ENCODE measurements around the gene MBD5. TPM values are rescaled to one million over a fixed set of nuclear protein-coding genes. Genes with fewer than 3 reads are reported as not detected.

Gene MBD5
- total RNA-seq, 1 donor from 2014 or later = 52.8 TPM

DNA sequence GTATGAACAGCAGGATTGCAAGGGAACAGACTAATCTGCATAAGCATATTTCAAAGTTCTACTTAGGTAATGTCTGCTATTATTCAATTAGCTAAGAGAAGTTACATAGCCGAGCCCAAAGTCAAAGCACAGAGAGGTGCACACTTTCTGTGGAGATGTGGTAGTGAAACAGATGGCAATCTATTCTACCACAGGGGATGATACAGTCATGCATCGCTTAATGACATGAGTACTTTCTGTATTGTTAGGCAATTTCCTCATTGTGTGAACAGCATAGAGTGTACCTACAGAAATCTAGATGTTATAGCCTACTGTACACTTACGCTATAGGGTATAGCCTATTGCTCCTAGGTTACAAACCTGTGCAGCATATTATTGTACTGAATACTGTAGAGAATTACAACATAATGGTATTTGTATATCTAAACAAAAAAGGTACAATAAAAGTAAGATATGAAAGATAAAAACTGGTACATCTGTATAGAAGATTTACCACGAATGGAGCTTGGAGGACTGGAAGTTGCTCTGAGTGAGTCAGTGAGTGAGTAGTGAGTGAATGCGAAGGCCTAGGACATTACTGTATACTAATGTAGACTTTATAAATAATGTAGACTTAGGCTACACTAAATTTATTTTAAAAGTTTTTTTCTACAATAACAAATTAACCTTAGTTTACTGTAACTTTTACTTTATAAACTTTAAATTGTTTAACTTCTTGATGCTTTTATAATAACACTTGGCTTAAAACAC is 197.6 kb downstream of the MBD5 start:
- DNase-seq (ENCODE audit: low spot score) = no peak

DNA sequence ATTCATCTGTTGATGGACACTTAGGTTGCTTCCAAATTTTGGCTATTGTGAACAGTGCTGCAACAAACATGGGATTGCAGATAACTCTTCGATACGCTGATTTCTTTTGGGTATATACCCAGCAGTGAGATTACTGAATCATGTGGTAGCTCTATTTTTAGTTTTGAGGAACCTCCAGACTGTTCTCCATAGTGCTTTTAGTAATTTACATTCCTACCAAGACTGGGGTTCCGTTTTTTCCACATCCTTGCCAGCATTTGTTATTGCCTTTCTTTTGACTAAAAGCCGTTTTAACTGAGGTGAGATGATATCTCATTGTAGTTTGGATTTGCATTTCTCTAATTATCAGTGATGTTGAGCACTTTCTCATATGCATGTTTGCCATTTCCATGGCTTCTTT is 200.3 kb downstream of the MBD5 start:
- no peak for DNase-seq (ENCODE audit: low spot score)

DNA sequence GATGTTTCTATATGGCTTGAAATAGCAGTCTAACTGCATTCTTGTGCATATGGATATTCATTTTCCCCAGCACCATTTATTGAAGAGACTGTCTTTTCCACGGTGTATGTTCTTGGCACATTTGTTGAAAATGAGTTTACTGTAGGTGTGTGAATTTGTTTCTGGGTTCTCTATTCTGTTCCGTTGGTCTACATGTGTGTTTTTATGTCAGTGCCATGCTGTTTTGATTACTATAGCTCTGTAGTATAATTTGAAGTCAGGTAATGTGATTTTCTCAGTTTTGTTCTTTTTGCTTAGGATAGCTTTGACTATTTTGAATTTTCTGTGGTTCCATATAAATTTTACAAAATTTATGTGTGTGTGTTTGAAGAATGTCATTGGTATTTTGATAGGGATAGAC is 201.0 kb downstream of the MBD5 start:
- DNase-seq (ENCODE audit: low spot score) = no peak

DNA sequence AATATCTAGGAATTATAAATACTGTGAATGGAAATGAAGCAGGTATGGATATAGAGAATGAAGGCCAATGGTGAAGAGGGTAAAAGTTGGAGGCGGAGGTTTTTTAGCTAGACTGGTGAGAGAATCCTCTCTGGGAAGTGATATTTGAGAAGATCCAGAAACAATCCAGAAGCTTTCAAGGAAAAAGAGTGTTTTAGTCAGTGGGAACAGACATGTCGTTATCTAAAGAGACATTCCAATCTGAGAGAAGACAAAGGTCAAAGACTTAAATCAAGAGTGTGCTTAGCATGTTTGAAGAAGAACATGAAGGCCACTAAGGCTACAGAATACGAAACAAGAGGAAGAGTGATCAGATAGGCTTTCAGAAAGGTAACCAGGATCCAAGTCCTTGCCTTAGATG is 211.0 kb downstream of the MBD5 start:
- DNase-seq (ENCODE audit: low spot score) = no peak

DNA sequence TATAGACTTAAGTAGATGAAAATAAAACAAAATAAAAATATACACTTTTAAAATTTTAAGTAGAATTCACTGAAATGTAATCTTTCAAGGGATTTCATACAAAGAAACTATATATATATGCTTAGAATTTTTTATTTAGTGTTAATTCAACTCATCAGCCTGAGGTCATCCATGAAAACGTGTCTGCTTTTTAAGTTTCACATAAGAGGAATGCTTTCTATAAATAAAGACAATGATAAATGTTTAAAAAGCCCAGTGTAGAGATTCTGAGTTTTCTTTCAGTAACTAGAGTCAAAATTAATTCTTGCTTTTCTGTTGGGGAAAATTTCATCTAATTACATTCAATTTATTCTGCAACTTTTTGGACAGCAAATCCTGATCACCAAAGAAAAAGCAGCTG is 213.3 kb downstream of the MBD5 start:
- no peak for DNase-seq (ENCODE audit: low spot score)

DNA sequence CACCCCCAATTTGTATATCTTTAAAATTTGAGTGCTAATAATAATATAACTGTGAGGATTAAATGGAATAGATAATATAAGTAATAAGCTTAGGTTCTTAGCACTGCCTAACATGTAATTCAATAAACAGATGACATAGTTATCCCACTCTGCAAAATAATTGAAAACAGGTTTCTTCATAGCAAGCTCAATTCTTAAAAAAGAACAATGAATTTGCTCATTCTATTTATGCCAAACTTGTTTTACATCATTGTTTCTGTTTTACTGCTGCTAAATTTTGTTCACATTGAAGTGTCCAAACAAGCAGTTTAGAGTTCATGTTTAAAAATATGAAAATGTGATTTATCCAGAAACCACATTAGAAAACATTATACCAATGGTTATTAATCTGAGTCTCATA is 217.0 kb downstream of the MBD5 start:
- no peak for DNase-seq (ENCODE audit: low spot score)

DNA sequence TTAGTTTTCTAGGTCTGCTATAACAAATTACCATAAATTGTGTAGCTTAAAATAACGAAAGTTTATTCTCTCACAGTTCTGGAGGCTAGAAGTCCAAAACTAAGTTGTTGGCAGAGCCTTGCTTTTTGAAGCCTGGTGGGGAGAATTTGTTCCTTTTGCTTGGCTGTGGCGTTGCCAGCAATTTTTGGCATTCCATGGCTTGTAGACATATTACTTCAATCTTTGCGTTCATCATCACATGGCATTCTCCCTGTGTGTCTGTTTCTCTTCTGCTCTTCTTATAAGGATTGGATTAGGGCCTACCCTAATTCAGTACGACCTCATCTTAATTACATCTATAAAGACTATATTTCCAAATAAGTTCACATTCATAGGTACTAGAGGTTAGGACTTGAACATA is 217.7 kb downstream of the MBD5 start:
- peak; percentile 20 for DNase-seq (ENCODE audit: low spot score)

DNA sequence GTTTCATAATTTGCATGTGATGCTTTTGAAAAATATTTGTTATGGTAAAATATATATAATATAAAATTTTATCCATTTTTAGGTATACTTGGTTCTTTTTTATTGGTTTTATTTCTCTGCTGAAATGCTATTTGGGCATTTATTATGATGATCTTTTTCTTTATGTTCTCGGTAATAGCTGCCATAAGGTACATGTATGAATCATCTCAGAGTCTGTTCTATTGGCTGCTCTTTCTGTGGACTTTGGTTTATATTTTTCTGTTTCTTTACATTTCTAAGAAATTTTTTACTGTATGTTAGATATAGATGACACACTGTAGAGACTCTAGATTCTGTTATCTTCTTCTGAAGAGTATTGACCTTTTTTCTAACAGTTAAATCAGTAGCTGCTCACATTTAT is 219.9 kb downstream of the MBD5 start:
- no peak for DNase-seq (ENCODE audit: low spot score)

DNA sequence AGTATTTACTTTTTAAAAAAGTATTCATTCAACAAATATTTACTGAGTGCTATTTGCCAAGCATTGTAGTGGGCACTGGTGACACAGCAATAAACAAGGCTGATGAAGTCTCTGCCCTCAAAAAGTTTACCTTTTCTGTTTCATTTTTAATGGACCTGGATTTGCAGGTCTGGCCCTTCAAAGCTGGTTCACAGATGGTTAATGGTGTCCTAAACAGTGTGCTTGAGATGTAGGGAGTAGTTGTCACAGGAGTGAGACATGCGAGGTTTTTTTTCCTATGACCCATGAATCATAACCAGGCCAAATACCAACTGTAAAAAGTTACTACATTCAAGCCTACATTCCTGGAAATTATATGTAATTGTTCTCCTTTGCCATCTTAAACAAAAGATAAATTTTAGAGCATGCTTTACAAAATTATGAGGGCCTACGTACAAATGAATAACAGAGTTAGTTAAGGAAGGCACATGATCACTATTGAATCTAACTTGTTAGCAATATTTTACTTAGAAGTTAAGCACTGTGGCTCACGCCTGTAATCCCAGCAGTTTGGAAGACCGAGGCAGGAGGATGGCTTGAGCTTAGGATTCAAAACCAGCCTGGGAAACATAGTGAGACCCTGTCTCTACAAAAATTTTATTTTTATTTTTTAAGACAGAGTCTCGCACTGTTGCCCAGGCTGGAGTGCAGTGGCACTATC is 223.9 kb downstream of the MBD5 start:
- no peak for DNase-seq (ENCODE audit: low spot score)

DNA sequence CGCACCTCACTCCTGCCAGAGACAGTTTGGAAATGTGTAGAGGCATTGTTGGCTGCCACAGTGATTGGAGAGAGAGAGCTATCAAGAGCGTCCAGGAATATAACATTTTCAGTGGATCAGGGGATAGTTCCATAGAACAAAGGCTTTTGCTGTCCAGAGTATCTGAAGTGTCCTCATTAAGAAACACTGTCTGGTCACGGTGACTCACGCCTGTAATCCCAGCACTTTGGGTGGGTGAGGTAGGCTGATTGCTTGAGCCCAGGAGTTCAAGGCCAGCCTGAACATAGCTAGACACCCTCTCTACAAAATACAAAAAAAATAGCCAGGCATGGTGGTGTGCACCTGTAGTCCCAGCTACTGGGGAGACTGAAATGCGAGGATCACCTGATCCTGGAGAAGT is 231.1 kb downstream of the MBD5 start:
- DNase-seq (ENCODE audit: low spot score) = no peak

DNA sequence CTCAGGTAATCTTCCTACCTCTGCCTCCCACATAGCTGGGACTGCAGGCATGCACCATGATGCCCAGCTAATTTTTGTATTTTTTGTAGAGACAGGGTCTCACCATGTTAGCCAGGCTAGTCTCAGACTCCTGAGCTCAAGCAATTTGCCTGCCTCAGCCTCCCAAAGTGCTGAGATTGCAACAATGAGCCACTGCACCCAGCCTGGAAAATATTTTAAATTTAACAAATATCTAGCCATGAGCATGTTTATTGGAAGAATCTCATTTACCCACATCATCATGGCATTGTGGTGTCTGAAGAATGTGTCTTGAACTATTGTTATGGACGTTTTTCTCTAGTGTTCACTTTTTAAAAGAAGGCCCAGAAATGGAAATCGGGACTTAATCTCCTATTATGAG is 231.8 kb downstream of the MBD5 start:
- DNase-seq (ENCODE audit: low spot score) = no peak

DNA sequence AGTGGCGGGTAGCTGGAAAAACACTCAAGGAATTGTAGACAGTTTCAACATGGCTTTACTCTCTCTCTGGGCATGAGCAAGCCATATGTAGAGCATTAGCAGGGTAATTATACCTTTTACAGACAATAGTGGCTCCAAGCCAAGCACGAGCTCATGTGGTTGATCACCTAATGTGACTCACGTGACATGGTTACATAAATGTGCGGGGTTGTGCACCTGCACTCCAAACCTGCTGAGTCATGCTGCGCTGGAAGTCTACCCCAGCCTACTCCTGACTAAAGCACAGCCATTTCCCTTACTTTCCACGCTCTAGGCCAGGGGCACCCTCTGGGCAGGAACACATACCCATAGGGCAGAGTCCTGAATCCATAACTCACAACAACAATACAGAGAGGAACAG is 232.8 kb downstream of the MBD5 start:
- DNase-seq (ENCODE audit: low spot score) = no peak

DNA sequence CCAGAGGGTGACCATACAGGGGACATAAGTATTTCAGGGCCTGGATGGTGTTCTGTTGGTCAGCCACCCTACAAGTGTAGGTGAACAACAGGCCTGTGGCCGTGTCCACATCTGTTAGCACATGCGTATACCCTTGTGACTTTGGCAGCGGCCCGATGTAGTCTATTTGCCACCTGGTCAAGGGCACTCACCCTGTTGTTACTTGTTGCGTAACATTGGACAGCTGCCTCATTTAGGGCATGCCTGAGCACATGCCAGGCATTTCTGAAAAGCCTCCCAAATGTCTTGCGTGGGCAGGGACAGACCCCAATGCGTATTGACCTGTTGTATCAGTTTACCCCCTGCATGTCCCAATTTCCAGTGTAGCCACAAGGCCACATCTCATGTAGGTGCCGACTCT is 235.0 kb downstream of the MBD5 start:
- DNase-seq (ENCODE audit: low spot score) = no peak

DNA sequence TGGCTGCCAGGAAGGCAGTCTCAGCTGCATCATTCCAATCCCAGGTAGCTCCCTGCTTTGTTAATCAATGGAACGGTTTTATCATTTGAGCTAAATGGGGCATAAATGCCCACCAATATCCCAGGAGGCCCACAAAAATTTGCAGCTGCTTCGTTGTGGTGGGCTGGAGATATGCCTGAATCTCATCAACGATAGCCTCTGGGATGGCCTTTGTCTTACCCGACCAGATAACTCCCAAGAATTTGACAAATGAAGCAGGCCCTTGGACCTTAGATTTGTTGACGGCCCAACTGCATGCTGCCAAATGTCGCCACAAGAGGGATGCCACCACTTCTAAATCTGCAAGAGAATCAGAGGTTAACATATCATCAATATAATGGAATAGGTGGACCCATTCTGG is 236.4 kb downstream of the MBD5 start:
- DNase-seq (ENCODE audit: low spot score) = no peak

DNA sequence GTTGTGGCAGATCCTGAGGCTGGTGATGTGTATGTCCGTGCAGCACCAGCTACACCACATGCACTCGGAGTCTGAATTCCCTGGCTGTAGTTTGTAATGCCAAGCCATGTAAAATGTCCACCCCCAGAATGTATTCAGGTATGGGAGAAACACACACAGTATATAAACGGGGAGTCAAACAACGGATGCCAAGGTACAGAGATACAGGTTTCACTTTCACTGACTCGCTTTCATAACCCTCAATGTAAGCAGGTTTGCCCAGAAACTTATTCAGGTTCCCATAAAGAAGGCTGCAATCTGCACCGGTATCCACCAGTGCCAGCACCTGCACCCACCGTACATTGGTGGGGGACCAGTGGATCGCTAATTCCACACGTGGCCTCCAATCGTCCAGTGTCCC is 237.2 kb downstream of the MBD5 start:
- DNase-seq (ENCODE audit: low spot score) = no peak

DNA sequence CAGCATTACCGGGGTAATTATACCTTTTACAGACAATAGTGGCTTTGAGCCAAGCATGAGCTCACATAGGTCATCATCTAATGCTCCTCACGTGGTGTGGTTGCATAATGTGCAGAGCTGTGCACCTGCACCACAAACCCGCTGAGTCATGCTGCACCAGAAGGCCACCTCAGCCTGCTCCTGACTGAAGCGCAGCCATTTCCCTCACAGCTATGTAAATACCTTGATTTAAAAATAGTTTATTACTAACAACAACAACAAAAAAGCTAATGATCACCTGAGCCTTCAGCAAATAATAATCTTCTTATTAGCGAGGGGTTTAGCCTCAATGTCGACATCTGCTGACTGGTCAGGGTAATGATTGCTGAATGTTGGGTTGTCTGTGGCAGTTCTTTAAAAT is 238.8 kb downstream of the MBD5 start:
- no peak for DNase-seq (ENCODE audit: low spot score)

DNA sequence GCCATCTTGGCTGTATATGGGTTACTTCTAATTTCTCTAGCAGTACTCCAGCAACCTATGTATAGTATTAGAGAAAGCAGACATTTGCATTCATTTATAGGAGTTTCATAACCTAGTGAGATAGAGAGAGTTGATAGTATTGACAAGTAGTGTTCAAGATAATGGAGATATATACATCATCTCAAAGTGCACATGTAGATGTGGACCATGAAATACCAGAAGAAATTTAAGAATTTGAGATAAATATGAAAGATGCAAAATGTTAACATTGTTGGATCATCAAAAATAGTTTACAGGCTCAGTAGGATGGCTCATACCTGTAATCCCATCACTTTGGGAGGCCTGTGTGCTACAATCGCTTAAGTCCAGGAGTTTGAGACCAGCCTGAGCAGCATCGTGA is 243.0 kb downstream of the MBD5 start:
- no peak for DNase-seq (ENCODE audit: low spot score)

DNA sequence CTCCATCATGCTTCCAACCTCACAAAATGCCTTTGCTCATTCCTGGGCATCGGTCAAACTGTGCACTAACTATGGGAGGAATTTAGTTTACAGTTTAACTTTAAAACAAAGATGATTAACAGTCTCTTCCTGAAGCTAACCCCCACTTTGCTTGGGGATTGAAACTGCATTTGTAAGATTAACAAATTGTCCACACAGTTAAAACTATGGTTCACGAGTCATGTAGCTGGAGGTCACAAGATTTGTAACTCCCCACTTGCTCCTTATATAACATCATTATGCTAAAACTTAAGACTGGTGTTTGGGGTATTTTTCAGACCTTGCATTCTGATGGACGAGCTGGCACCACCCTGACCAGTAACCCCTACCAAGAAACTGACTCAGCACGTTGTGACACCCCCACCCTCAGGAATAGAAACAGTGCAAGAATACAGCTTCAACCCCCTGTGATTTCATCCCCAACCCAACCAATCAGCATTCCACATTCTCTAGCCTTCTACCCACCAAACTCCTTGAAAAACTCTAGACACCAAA is 252.3 kb downstream of the MBD5 start:
- no peak for DNase-seq (ENCODE audit: low spot score)

DNA sequence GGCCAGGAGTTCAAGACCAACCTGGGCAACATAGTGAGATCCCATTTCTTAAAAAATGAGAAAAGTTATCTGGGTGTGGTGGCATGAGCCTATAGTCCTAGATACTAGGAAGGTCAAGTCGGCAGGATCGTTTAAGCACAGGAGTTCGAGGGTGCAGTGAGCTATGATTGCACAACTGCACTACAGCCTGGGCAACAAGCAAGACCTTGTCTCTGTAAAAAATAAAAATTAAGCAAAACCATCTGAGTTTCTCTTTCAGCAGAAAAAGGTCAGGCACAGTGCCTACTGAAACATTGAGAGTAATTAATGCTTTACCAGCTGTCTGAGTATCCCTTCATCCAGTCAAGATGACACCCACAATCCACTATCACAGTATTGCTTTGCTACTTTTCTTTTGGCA is 258.3 kb downstream of the MBD5 start:
- no peak for DNase-seq (ENCODE audit: low spot score)

DNA sequence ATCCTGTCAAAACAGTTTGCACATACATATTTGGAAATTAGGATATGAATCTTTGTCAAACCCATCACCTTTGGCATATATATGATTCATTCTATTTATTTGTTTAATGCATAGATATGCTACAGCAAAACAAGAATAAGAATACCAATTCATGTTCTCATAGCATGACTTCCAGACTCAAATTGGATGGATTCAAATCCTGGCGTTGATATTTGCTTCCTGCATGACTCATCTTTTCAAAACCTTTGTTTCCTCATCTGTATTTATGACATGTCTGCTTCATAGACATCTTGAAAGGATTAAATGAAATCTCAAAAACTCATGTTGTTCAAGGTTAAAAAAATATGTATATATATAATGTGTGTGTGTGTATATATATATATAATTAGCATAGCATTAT is 261.3 kb downstream of the MBD5 start:
- DNase-seq (ENCODE audit: low spot score) = no peak

DNA sequence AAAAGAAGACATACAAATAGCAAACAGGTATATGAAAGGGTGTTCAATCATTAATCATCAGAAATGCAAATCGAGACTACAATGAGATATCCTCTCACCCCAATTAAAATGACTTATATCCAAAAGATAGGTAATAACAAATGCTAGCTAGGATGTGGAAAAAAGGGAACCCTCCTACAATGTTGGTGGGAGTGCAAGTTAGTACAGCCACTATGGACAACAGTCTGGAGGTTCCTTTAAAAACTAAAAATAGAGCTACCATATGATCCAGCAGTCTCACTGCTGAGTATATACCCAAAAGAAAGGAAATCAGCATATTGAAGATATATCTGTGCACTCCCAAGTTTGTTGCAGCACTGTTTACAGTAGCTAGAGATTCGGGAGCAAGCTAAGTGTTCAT is 271.5 kb downstream of the MBD5 start:
- DNase-seq (ENCODE audit: low spot score) = no peak

DNA sequence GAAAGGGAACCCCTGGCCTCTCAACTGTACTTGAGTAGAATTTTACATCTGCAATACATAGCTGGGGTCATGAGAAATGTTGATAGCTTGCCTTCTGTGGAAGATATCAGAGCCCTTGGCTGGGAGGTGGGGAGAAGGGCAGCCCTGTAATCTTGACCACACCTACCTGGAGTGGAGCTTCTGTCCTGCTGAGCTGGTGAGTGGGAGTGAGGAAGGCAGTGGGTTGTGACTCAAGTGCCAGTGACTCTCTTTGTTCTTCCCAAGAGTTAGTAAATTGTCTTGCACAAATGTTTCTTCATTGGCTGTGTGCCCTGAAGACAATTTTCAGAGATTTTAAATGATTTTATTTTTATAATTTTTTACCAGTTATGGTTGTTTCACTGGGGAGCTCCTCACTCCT is 277.3 kb downstream of the MBD5 start:
- DNase-seq (ENCODE audit: low spot score) = no peak

DNA sequence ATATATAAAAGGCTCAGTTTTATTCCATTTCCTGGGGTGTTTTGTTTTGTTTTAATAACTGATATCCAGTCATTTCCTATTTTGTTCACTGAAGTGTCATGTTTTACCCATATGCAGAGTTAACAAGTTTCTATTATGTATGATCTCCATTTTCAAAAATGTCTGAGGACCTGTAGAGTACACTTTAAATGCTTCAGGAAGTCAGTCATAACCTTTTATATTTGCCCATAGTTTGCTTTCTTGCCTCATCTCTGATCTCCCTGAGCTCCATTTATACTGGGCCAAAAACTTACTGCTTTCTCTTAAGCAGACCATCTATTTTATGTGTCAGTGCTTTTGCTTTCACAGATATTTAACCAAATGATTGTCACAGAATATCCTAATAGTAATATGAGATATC is 278.7 kb downstream of the MBD5 start:
- DNase-seq (ENCODE audit: low spot score) = no peak

DNA sequence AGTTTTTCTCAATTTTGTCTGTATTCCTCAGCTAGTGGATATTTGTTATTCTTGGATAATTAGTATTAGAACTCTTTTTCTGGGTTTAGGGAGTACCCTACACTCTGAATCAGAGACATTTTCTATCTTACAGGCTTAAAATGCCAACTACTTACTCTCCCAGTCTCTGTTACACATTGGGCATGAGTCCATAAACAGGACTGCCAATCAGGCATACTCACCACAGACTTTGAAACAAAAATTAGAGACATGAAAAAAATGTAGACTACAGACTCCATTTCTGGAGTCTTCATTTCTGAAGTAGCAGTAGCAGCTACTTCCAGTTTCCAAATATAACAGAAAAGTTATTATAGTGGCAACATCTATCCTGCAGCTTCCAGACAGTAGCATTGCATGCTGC is 279.7 kb downstream of the MBD5 start:
- no peak for DNase-seq (ENCODE audit: low spot score)
